GM12878 (cell line): ENCODE results near the gene EDARADD.

Experiments used
- CBX3 ChIP-seq: fragments of 200-600 bp; sonication (generic); IDR thresholded peaks from 2 replicates; pipeline ENCODE4 v1.6.1; 2016; ENCODE audit warnings: low read depth, borderline replicate concordance
- CHD1 ChIP-seq: IDR thresholded peaks from 2 replicates; pipeline ENCODE4 v1.6.1; 2012; ENCODE audit warnings: low read depth, low read length, improper control_type of control experiment
- CREM ChIP-seq: IDR thresholded peaks from 2 replicates; pipeline ENCODE4 v1.6.1; 2014; ENCODE audit warnings: antibody characterized with exemption, low read depth
- EP300 ChIP-seq, 2 experiments: fragments of 150-350 bp in 1 of 2; IDR thresholded peaks; 2 replicates each; pipeline ENCODE4 v1.6.1; 2011 to 2012; ENCODE audit warnings: low read depth in 2 of 2, low read length in 2 of 2, borderline replicate concordance in 1 of 2, improper control_type of control experiment in 1 of 2, inconsistent platforms in 1 of 2; ENCODE audit not compliant: control insufficient read depth in 1 of 2
- FOS ChIP-seq: IDR thresholded peaks from 3 replicates; pipeline ENCODE4 v1.6.1; 2011; ENCODE audit warnings: borderline replicate concordance; ENCODE audit not compliant: insufficient read length; ENCODE audit errors: extremely low read depth
- HDAC2 ChIP-seq: fragments of 200-600 bp; sonication (generic); IDR thresholded peaks from 2 replicates; pipeline ENCODE4 v1.6.1; 2017
- JUNB ChIP-seq: IDR thresholded peaks from 2 replicates; pipeline ENCODE4 v1.6.1; 2016; ENCODE audit warnings: antibody characterized with exemption, mild to moderate bottlenecking
- SIN3A ChIP-seq: IDR thresholded peaks from 2 replicates; pipeline ENCODE4 v1.6.1; 2012; ENCODE audit warnings: low read depth, low read length, improper control_type of control experiment
- SMARCA5 ChIP-seq: fragments of 450-650 bp; IDR thresholded peaks from 2 replicates; pipeline ENCODE4 v1.6.1; 2017; ENCODE audit warnings: mild to moderate bottlenecking
- SMC3 ChIP-seq: IDR thresholded peaks from 2 replicates; pipeline ENCODE4 v1.6.1; 2011; ENCODE audit warnings: low read length, improper control_type of control experiment, borderline replicate concordance
- SP1 ChIP-seq: IDR thresholded peaks from one replicate; pipeline ENCODE4 v1.6.1; 2011; ENCODE audit warnings: low read depth, low read length
- USF1 ChIP-seq: IDR thresholded peaks from 2 replicates; pipeline ENCODE4 v1.6.1; 2011; ENCODE audit warnings: borderline replicate concordance, low read depth, mild to moderate bottlenecking, moderate library complexity, mixed read lengths, low read length; ENCODE audit not compliant: insufficient read depth; ENCODE audit errors: extremely low read length
- WRNIP1 ChIP-seq: IDR thresholded peaks from 2 replicates; pipeline ENCODE4 v1.6.1; 2011; ENCODE audit warnings: low read depth, low read length, improper control_type of control experiment, borderline replicate concordance
- TF ChIP-seq, protein P1 (sequence below), 3 experiments: IDR thresholded peaks in 2 of 3; conservative IDR thresholded peaks in 1 of 3; 2 replicates each; pipeline ENCODE4 v1.5.1; 2011; ENCODE audit warnings: low read depth in 3 of 3, low read length in 3 of 3, mild to moderate bottlenecking in 3 of 3, control low read depth in 2 of 3, moderate library complexity in 2 of 3, inconsistent platforms in 1 of 3, mixed read lengths in 1 of 3; ENCODE audit not compliant: control insufficient read depth in 2 of 3, insufficient read depth in 1 of 3; ENCODE audit errors: extremely low read depth in 1 of 3

GRCh38 chr1:236396665-236397043 is 2.6 kb downstream of the EDARADD start:
- TF ChIP-seq CBX3, result no peak
- TF ChIP-seq, protein P1, sequence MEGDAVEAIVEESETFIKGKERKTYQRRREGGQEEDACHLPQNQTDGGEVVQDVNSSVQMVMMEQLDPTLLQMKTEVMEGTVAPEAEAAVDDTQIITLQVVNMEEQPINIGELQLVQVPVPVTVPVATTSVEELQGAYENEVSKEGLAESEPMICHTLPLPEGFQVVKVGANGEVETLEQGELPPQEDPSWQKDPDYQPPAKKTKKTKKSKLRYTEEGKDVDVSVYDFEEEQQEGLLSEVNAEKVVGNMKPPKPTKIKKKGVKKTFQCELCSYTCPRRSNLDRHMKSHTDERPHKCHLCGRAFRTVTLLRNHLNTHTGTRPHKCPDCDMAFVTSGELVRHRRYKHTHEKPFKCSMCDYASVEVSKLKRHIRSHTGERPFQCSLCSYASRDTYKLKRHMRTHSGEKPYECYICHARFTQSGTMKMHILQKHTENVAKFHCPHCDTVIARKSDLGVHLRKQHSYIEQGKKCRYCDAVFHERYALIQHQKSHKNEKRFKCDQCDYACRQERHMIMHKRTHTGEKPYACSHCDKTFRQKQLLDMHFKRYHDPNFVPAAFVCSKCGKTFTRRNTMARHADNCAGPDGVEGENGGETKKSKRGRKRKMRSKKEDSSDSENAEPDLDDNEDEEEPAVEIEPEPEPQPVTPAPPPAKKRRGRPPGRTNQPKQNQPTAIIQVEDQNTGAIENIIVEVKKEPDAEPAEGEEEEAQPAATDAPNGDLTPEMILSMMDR (IDR thresholded peaks at IDR 0.05 in 2 of 3, conservative IDR thresholded peaks at IDR 0.05 in 1 of 3; ENCODE audit: control insufficient read depth in 2 of 3, extremely low read depth in 1 of 3, insufficient read depth in 1 of 3, low read depth in 3 of 3, low read length in 3 of 3), result no peak
- TF ChIP-seq EP300 (IDR thresholded peaks at IDR 0.05; ENCODE audit: borderline replicate concordance in 1 of 2, control insufficient read depth in 1 of 2, low read depth in 2 of 2, low read length in 2 of 2), result no peak
- TF ChIP-seq CREM, result no peak
- TF ChIP-seq JUNB, result no peak
- TF ChIP-seq SP1, result no peak
- TF ChIP-seq SMARCA5, result no peak
- TF ChIP-seq SMC3, result no peak
- no peak for TF ChIP-seq USF1
- TF ChIP-seq HDAC2, result no peak
- no peak for TF ChIP-seq WRNIP1
- TF ChIP-seq CHD1, result no peak
- no peak for TF ChIP-seq SIN3A
- TF ChIP-seq FOS, result no peak
